Stimulated activated CD4-positive, alpha-beta T cell treated with anti-CD3 and anti-CD28 coated beads, Interleukin-1b, Interleukin-23, amount 100 ng/mL, for 1 hour (primary cell): ENCODE measurements around the gene CHAD.
"Not testable (repeated sequence)": the region's sequence is repeated elsewhere in the genome, so short reads cannot be mapped to it uniquely, and the experiment has no call there.

Experiments
- DNase-seq, 2 donors: peaks; one replicate each; pipeline ENCODE4 v3.0.0-alpha.2; 2020; ENCODE audit warnings: low read depth in 2 of 2

Gene CHAD

GRCh38 chr17:50429793-50430192 is 38.9 kb downstream of the CHAD start:
- DNase-seq: no peak

- no peak for DNase-seq
Measured at GRCh38 chr17:50428831-50429424, 39.8 kb downstream of the CHAD start.

- not testable (repeated sequence) for DNase-seq
Measured at GRCh38 chr17:50428126-50428525, 40.6 kb downstream of the CHAD start.

GRCh38 chr17:50426814-50427787 is 41.6 kb downstream of the CHAD start:
- no peak for DNase-seq

GRCh38 chr17:50426472-50426782 is 42.3 kb downstream of the CHAD start:
- DNase-seq: no peak

- peak; percentile 24 to 50 for DNase-seq
Measured at GRCh38 chr17:50425682-50426471, 42.8 kb downstream of the CHAD start, which contains the start of gene ACSF2. ACSF2 (plus strand) TSS chr17:50426218; CDS start chr17:50426262, 44 bp downstream.

GRCh38 chr17:50424996-50425681 is 43.5 kb downstream of the CHAD start:
- no peak for DNase-seq

- DNase-seq: no peak
Measured at GRCh38 chr17:50424246-50424995, 44.3 kb downstream of the CHAD start.

- no peak for DNase-seq
Measured at GRCh38 chr17:50423553-50424159, 45.0 kb downstream of the CHAD start.

- no peak for DNase-seq
Measured at GRCh38 chr17:50422738-50423137, 45.9 kb downstream of the CHAD start.

GRCh38 chr17:50421308-50422051 is 47.2 kb downstream of the CHAD start:
- DNase-seq: no peak

- no peak for DNase-seq
Measured at GRCh38 chr17:50420419-50421112, 48.1 kb downstream of the CHAD start.

- not testable (repeated sequence) for DNase-seq
Measured at GRCh38 chr17:50419577-50419976, 49.1 kb downstream of the CHAD start.

GRCh38 chr17:50414808-50415207 is 53.9 kb downstream of the CHAD start:
- no peak for DNase-seq
